MM.1S (cell line): ENCODE data around the gene BBIP1.

Experiments used
- CTCF ChIP-seq: fragments of 300-600 bp; sonication (generic); IDR thresholded peaks from 2 replicates; pipeline ENCODE4 v1.5.1; 2016; ENCODE audit warnings: antibody characterized with exemption, low read length, mixed read lengths
- EZH2 ChIP-seq: fragments of 300-600 bp; sonication (generic); optimal IDR thresholded peaks from 2 replicates; pipeline ENCODE3; 2017; ENCODE audit warnings: low read depth, mild to moderate bottlenecking, antibody characterized with exemption, low read length, mixed read lengths

DNA sequence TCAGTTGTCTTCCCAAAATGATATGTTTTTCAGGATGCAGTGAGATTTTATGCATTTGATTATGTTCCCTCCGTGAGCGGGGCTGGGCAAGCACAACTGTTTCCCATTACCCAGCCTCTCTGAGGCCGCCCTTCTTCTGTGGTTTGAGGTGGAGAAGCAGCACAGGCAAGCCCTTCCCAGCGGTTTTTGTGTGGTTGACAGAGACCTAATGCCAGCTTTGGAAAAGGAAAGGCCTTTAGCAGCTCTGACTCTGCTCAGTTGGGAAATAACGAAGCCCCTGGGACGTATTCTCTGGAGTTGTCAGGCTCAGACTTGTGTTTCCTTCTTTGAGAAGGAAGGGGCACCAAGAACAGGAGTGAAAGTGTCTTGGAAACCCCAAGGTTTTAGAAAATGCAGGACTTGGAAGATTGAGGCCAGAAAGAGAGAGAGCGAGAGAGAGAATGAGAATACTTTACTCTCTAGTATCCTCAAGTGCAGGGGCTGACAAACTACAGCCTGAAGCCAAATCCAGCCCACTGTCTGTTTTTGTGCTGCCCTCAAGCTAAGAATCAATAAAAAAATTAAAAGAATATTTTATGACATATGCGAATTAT is 67.9 kb downstream of the BBIP1 start:
- TF ChIP-seq CTCF (no peak), EZH2 (no peak)
